DND-41 (cell line): ENCODE measurements around the gene AMFR.
"Not testable (repeated sequence)": the region's sequence is repeated elsewhere in the genome, so short reads cannot be mapped to it uniquely, and the experiment has no call there.

ENCODE experiments used
- ATAC-seq: fragments of 200-7000 bp; cut with Tn5 transposase; 3 replicates; pipeline ENCODE4 v1.9.1; 2021; ENCODE audit warnings: low read depth; ENCODE audit not compliant: insufficient read depth
- DNase-seq: peaks from one replicate; pipeline ENCODE4 v3.0.0-alpha.2; 2020
- H2AFZ ChIP-seq: 2 replicates; pipeline ENCODE4 v1.6.0; 2012; ENCODE audit warnings: low read depth, low read length
- H3K27ac ChIP-seq: 2 replicates; pipeline ENCODE4 v1.5.1; 2012; ENCODE audit warnings: low read length, inconsistent platforms
- H3K27me3 ChIP-seq: fragments of 200-600 bp; sonication (generic); 2 replicates; pipeline ENCODE4 v1.6.0; 2012; ENCODE audit warnings: low read length, mild to moderate bottlenecking, inconsistent platforms; ENCODE audit not compliant: insufficient read depth, poor library complexity
- H3K36me3 ChIP-seq: 2 replicates; pipeline ENCODE4 v1.5.1; 2012; ENCODE audit warnings: low read length, inconsistent platforms; ENCODE audit not compliant: insufficient read depth
- H3K4me1 ChIP-seq: 2 replicates; pipeline ENCODE4 v1.5.1; 2012; ENCODE audit warnings: mild to moderate bottlenecking, low read length; ENCODE audit not compliant: insufficient read depth
- H3K4me2 ChIP-seq: 2 replicates; pipeline ENCODE4 v1.6.0; 2012; ENCODE audit warnings: mild to moderate bottlenecking, moderate library complexity, low read length, inconsistent platforms; ENCODE audit not compliant: insufficient read depth
- H3K4me3 ChIP-seq, 2 experiments: fragments of 200-600 bp in 1 of 2; shearing (Covaris generic) in 1 of 2; 2 replicates each; pipeline ENCODE4 v1.5.1; 2012 to 2016; ENCODE audit warnings: inconsistent platforms in 2 of 2, low read length in 2 of 2, mild to moderate bottlenecking in 2 of 2, low read depth in 1 of 2, moderate library complexity in 1 of 2
- H3K79me2 ChIP-seq: 2 replicates; pipeline ENCODE4 v1.6.0; 2012; ENCODE audit warnings: low read length, inconsistent platforms; ENCODE audit not compliant: insufficient read depth
- H3K9ac ChIP-seq: 2 replicates; pipeline ENCODE4 v1.6.0; 2012; ENCODE audit warnings: low read depth, mild to moderate bottlenecking, inconsistent platforms, low read length, moderate library complexity
- H3K9me3 ChIP-seq: 2 replicates; pipeline ENCODE4 v1.5.1; 2012; ENCODE audit warnings: low read length, moderate library complexity, mild to moderate bottlenecking, inconsistent platforms; ENCODE audit not compliant: insufficient read depth, severe bottlenecking
- H4K20me1 ChIP-seq: 2 replicates; pipeline ENCODE4 v1.6.0; 2012; ENCODE audit warnings: low read length; ENCODE audit not compliant: insufficient read depth
- CTCF ChIP-seq: IDR thresholded peaks from 2 replicates; pipeline ENCODE4 v1.5.1; 2012; ENCODE audit warnings: borderline replicate concordance, low read length, moderate library complexity, mild to moderate bottlenecking; ENCODE audit not compliant: poor library complexity, severe bottlenecking; ENCODE audit errors: extremely low read depth
- EZH2 ChIP-seq: IDR thresholded peaks from 3 replicates; pipeline ENCODE4 v1.6.1; 2012; ENCODE audit warnings: borderline replicate concordance, low read depth, mild to moderate bottlenecking, moderate library complexity, low read length, inconsistent platforms; ENCODE audit not compliant: severe bottlenecking

AMFR gene

GRCh38 chr16:56400458-56400857 lies 24.9 kb downstream of the AMFR start:
- no peak overlapping the region for H2AFZ ChIP-seq
- H3K4me3 ChIP-seq = no peak overlapping the region
- H3K9ac ChIP-seq = no peak overlapping the region
- H3K4me1 ChIP-seq = no peaks in the 10 kb centered on the region
- peaks cover 69% of the 10 kb centered on the region for H3K36me3 ChIP-seq
- DNase-seq = no peak
- no peaks in the 10 kb centered on the region for H3K79me2 ChIP-seq
- TF ChIP-seq EZH2 = no peak
- TF ChIP-seq CTCF = no peak
- H3K4me2 ChIP-seq = no peak overlapping the region
- H3K27me3 ChIP-seq = no peaks in the 10 kb centered on the region
- no peaks in the 10 kb centered on the region for H3K9me3 ChIP-seq
- peaks cover 5% of the 10 kb centered on the region; the same call in 1 of the 2 replicates for H4K20me1 ChIP-seq
- ATAC-seq = no peak
- H3K27ac ChIP-seq = no peak overlapping the region

- Histone ChIP-seq H2AFZ (no peak overlapping the region), H3K27me3 (no peaks in the 10 kb centered on the region), H3K4me2 (no peak overlapping the region), H3K79me2 (no peaks in the 10 kb centered on the region), H3K4me3 (no peak overlapping the region), H3K27ac (no peak overlapping the region), H4K20me1 (0 out of 2 replicates have a peak, but pooled peaks cover 5% of the 10 kb centered on the region), H3K36me3 (peaks cover 59% of the 10 kb centered on the region), H3K9ac (no peak overlapping the region), H3K9me3 (no peaks in the 10 kb centered on the region), H3K4me1 (no peaks in the 10 kb centered on the region)
- no peak for DNase-seq
- no peak for ATAC-seq
- TF ChIP-seq CTCF (no peak), EZH2 (no peak)
Observed at GRCh38 chr16:56399486-56399885, 25.9 kb downstream of the AMFR start.

GRCh38 chr16:56399047-56399446 lies 26.3 kb downstream of the AMFR start:
- Histone ChIP-seq H3K4me1 (no peaks in the 10 kb centered on the region), H3K4me2 (no peak overlapping the region), H3K9ac (no peak overlapping the region), H2AFZ (no peak overlapping the region), H3K4me3 (no peak overlapping the region), H3K36me3 (peaks cover 55% of the 10 kb centered on the region), H3K79me2 (no peaks in the 10 kb centered on the region), H3K27ac (no peak overlapping the region), H3K27me3 (no peaks in the 10 kb centered on the region), H3K9me3 (no peaks in the 10 kb centered on the region), H4K20me1 (0 out of 2 replicates have a peak, but pooled peaks cover 5% of the 10 kb centered on the region)
- ATAC-seq (no peak), DNase-seq (no peak)
- TF ChIP-seq CTCF (no peak), EZH2 (no peak)

- not testable (repeated sequence) for H3K9me3 ChIP-seq, H3K4me1 ChIP-seq, H3K4me3 ChIP-seq, ATAC-seq, DNase-seq, H2AFZ ChIP-seq, H3K27ac ChIP-seq, H3K4me2 ChIP-seq, H3K27me3 ChIP-seq, H3K79me2 ChIP-seq, H4K20me1 ChIP-seq, H3K9ac ChIP-seq
- H3K36me3 ChIP-seq = peaks cover 40% of the 10 kb centered on the region
Observed at GRCh38 chr16:56396724-56397123, 28.6 kb downstream of the AMFR start.
